ENCODE data around the gene CNOT4.
"Not testable (repeated sequence)": the region's sequence is repeated elsewhere in the genome, so short reads cannot be mapped to it uniquely, and the experiment has no call there.

The CNOT4 gene

GRCh38 chr7:135512135-135512887 lies 2.4 kb upstream of the CNOT4 start:
- DNase-seq (ENCODE audit: low read depth): peak; percentile 66

- peak; percentile 20 for DNase-seq (ENCODE audit: low read depth)
These were observed 786 bp upstream of the CNOT4 start for GRCh38 chr7:135510592-135511183.

GRCh38 chr7:135509589-135509838 lies 388 bp downstream of the CNOT4 start:
- DNase-seq (ENCODE audit: low read depth): peak; percentile 58

- peak; percentile 35 for DNase-seq (ENCODE audit: low read depth)
These were observed 866 bp downstream of the CNOT4 start for GRCh38 chr7:135508883-135509588.

GRCh38 chr7:135501402-135501801 lies 8.5 kb downstream of the CNOT4 start:
- DNase-seq (ENCODE audit: low read depth): no peak

GRCh38 chr7:135499818-135500217 lies 10.1 kb downstream of the CNOT4 start:
- DNase-seq (ENCODE audit: low read depth): no peak

- not testable (repeated sequence) for DNase-seq (ENCODE audit: low read depth)
These were observed 12.7 kb downstream of the CNOT4 start for GRCh38 chr7:135497161-135497560.

GRCh38 chr7:135493362-135493761 lies 16.5 kb downstream of the CNOT4 start:
- DNase-seq (ENCODE audit: low read depth): peak; percentile 51

GRCh38 chr7:135492151-135492550 lies 17.8 kb downstream of the CNOT4 start:
- DNase-seq (ENCODE audit: low read depth): no peak

GRCh38 chr7:135490783-135491182 lies 19.1 kb downstream of the CNOT4 start:
- DNase-seq (ENCODE audit: low read depth): peak; percentile 80

GRCh38 chr7:135489791-135490190 lies 20.1 kb downstream of the CNOT4 start:
- no peak for DNase-seq (ENCODE audit: low read depth)

GRCh38 chr7:135486261-135486920 lies 23.5 kb downstream of the CNOT4 start:
- DNase-seq (ENCODE audit: low read depth): peak; percentile 17

GRCh38 chr7:135481598-135481979 lies 28.3 kb downstream of the CNOT4 start:
- no peak for DNase-seq (ENCODE audit: low read depth)

- no peak for DNase-seq (ENCODE audit: low read depth)
These were observed 28.8 kb downstream of the CNOT4 start for GRCh38 chr7:135480966-135481597.

- no peak for DNase-seq (ENCODE audit: low read depth)
These were observed 34.4 kb downstream of the CNOT4 start for GRCh38 chr7:135475521-135475920.

- DNase-seq (ENCODE audit: low read depth): not testable (repeated sequence)
These were observed 40.2 kb downstream of the CNOT4 start for GRCh38 chr7:135469705-135470104.

GRCh38 chr7:135467207-135467711 lies 42.6 kb downstream of the CNOT4 start:
- DNase-seq (ENCODE audit: low read depth): peak; percentile 67

GRCh38 chr7:135466442-135467206 lies 43.3 kb downstream of the CNOT4 start:
- no peak for DNase-seq (ENCODE audit: low read depth)

GRCh38 chr7:135463908-135464307 lies 46.0 kb downstream of the CNOT4 start:
- no peak for DNase-seq (ENCODE audit: low read depth)

GRCh38 chr7:135459951-135460567 lies 49.8 kb downstream of the CNOT4 start:
- DNase-seq (ENCODE audit: low read depth): peak; percentile 9

- DNase-seq (ENCODE audit: low read depth): no peak
These were observed 50.8 kb downstream of the CNOT4 start for GRCh38 chr7:135459076-135459475.
